Neural progenitor cell (in vitro differentiated cells): ENCODE results near the gene MRTFB.

Source experiments
- EZH2phosphoT487 ChIP-seq: fragments of 200-600 bp; sonication (generic); IDR thresholded peaks from 2 replicates; pipeline ENCODE4 v1.6.1; 2017; ENCODE audit warnings: antibody characterized with exemption
- TF ChIP-seq, protein P1 (sequence below): fragments of 200-600 bp; sonication (generic); IDR thresholded peaks from 2 replicates; pipeline ENCODE4 v1.5.1; 2017; ENCODE audit warnings: antibody characterized with exemption, mild to moderate bottlenecking

DNA sequence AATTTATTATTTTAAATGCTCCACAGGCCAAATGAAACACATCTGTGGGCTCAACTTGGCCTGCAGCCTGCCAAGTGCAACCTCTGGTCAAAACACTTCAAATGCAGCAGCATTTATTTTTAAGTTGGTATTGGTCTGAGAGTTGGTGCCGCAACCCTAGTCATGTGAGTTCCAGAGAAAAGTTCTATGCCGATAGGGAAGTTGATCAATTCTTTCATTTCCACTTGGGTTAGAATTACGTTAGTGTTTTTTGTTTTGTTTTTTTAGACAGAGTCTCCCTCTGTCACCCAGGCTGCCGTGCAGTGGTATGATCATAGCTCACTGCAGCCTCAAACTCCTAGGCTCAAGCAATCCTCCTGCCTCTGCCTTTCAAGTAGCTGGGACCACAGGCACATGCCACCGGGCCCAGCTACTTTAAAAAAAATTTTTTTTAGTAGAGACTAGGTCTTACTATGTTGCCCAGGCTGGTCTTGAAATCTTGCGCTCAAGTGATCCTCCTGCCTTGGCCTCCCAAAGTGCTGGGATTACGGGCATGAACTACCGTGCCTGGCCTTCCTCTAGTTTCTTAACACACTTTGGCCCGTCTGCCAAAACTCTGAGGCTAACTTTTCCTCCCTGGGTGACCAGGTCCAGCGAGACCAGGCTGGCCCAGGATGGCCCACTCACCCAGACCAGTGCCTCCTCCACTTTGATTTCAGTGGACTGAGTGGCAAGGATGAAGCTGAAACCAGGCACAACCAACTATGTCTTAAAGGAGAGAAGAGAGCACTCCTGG, 221.1 kb downstream of the MRTFB start:
- TF ChIP-seq EZH2phosphoT487, result no peak
- TF ChIP-seq, protein P1, sequence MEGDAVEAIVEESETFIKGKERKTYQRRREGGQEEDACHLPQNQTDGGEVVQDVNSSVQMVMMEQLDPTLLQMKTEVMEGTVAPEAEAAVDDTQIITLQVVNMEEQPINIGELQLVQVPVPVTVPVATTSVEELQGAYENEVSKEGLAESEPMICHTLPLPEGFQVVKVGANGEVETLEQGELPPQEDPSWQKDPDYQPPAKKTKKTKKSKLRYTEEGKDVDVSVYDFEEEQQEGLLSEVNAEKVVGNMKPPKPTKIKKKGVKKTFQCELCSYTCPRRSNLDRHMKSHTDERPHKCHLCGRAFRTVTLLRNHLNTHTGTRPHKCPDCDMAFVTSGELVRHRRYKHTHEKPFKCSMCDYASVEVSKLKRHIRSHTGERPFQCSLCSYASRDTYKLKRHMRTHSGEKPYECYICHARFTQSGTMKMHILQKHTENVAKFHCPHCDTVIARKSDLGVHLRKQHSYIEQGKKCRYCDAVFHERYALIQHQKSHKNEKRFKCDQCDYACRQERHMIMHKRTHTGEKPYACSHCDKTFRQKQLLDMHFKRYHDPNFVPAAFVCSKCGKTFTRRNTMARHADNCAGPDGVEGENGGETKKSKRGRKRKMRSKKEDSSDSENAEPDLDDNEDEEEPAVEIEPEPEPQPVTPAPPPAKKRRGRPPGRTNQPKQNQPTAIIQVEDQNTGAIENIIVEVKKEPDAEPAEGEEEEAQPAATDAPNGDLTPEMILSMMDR, result no peak
